Liver (tissue), 9 donors: ENCODE data around the gene RNFT1. TPM values are rescaled to one million over a fixed set of nuclear protein-coding genes. Genes with fewer than 3 reads are reported as not detected.
A peak's percentile ranks its signal among the peaks of the same experiment; 100 is the strongest.

Source experiments
- DNase-seq: peaks from one replicate; pipeline ENCODE4 v3.0.0-alpha.2; 2017; ENCODE audit warnings: low spot score
- H3K27ac ChIP-seq, 2 donors: one replicate each; pipeline ENCODE4 v1.7.0; 2013; ENCODE audit warnings: inconsistent platforms in 2 of 2, low read length in 2 of 2, control low read depth in 1 of 2, low read depth in 1 of 2, mild to moderate bottlenecking in 1 of 2
- H3K27me3 ChIP-seq, 4 donors: one replicate each; pipeline versions ENCODE4 v1.6.1 to v1.7.0; 2013; ENCODE audit warnings: low read length in 3 of 4, inconsistent platforms in 1 of 4, mild to moderate bottlenecking in 1 of 4, moderate library complexity in 1 of 4; ENCODE audit not compliant: control insufficient read depth in 4 of 4, insufficient read depth in 4 of 4
- H3K36me3 ChIP-seq, 4 donors: one replicate each; pipeline versions ENCODE4 v1.6.1 to v1.7.0; 2013; ENCODE audit warnings: low read length in 3 of 4, mild to moderate bottlenecking in 3 of 4, low read depth in 1 of 4, moderate library complexity in 1 of 4; ENCODE audit not compliant: control insufficient read depth in 4 of 4, insufficient read depth in 3 of 4
- H3K4me1 ChIP-seq, 4 donors: one replicate each; pipeline versions ENCODE4 v1.6.1 to v1.7.0; 2013; ENCODE audit warnings: low read length in 3 of 4, mild to moderate bottlenecking in 3 of 4, moderate library complexity in 1 of 4; ENCODE audit not compliant: control insufficient read depth in 4 of 4, insufficient read depth in 4 of 4
- H3K4me3 ChIP-seq, 3 donors: one replicate each; pipeline versions ENCODE4 v1.6.1 to v1.7.0; 2013; ENCODE audit warnings: low read length in 3 of 3, control low read depth in 1 of 3, low read depth in 1 of 3, mild to moderate bottlenecking in 1 of 3
- H3K9ac ChIP-seq, 2 donors: one replicate each; pipeline ENCODE4 v1.7.0; 2013; ENCODE audit warnings: low read length in 2 of 2, mild to moderate bottlenecking in 2 of 2, moderate library complexity in 2 of 2, control low read depth in 1 of 2, low read depth in 1 of 2
- H3K9me3 ChIP-seq, 4 donors: one replicate each; pipeline versions ENCODE4 v1.6.1 to v1.7.0; 2013; ENCODE audit warnings: low read length in 3 of 4; ENCODE audit not compliant: control insufficient read depth in 4 of 4
- ATF3 ChIP-seq: IDR thresholded peaks from 2 replicates; pipeline ENCODE4 v1.6.1; 2016; ENCODE audit warnings: antibody characterized with exemption
- CTCF ChIP-seq: fragments of 150-350 bp; IDR thresholded peaks from 2 replicates; pipeline ENCODE4 v1.5.1; 2017; ENCODE audit warnings: improper control_type of control experiment, low read depth, low read length; ENCODE audit not compliant: missing input control
- EGR1 ChIP-seq, 2 donors: IDR thresholded peaks; 2 replicates each; pipeline ENCODE4 v1.6.1; 2016 to 2018; ENCODE audit warnings: antibody characterized with exemption in 2 of 2, low read depth in 2 of 2
- FOXA1 ChIP-seq: IDR thresholded peaks from 2 replicates; pipeline ENCODE4 v1.6.1; 2016; ENCODE audit warnings: antibody characterized with exemption
- HNF4A ChIP-seq, 2 donors: conservative IDR thresholded peaks; 2 replicates each; pipeline ENCODE4 v1.6.1; 2016; ENCODE audit warnings: antibody characterized with exemption in 2 of 2, mild to moderate bottlenecking in 2 of 2
- MAX ChIP-seq: IDR thresholded peaks from 2 replicates; pipeline ENCODE4 v1.6.1; 2016; ENCODE audit warnings: antibody characterized with exemption
- NR2F2 ChIP-seq: IDR thresholded peaks from 2 replicates; pipeline ENCODE4 v1.6.1; 2016; ENCODE audit warnings: antibody characterized with exemption
- RAD21 ChIP-seq, 2 donors: IDR thresholded peaks; 2 replicates each; pipeline ENCODE4 v1.6.1; 2016; ENCODE audit warnings: antibody characterized with exemption in 2 of 2, mild to moderate bottlenecking in 2 of 2
- REST ChIP-seq: IDR thresholded peaks from 2 replicates; pipeline ENCODE4 v1.6.1; 2016; ENCODE audit warnings: antibody characterized with exemption, mild to moderate bottlenecking
- RXRA ChIP-seq, 2 donors: IDR thresholded peaks; 2 replicates each; pipeline ENCODE4 v1.6.1; 2017 to 2018; ENCODE audit warnings: antibody characterized with exemption in 2 of 2, mild to moderate bottlenecking in 1 of 2
- TAF1 ChIP-seq: conservative IDR thresholded peaks from 2 replicates; pipeline ENCODE4 v1.6.1; 2016; ENCODE audit warnings: antibody characterized with exemption, mild to moderate bottlenecking
- YY1 ChIP-seq: IDR thresholded peaks from 2 replicates; pipeline ENCODE4 v1.6.1; 2016; ENCODE audit warnings: antibody characterized with exemption, mild to moderate bottlenecking
- ZBTB33 ChIP-seq: IDR thresholded peaks from 2 replicates; pipeline ENCODE4 v1.6.1; 2016; ENCODE audit warnings: antibody characterized with exemption
- WGBS: extraction: QIAGEN DNeasy Blood & Tissue Kit; methylation state at CpG from one replicate; pipeline ENCODE4 v1.1.7; 2013; 5-methylcytosine and 5-hydroxymethylcytosine counted together
- polyA plus RNA-seq, 2 donors: library from polyadenylated mRNA; stranded (reverse) in 1 of 2; unstranded in 1 of 2; fragments of 200-250 nt in 1 of 2; fragments of >200 nt in 1 of 2; fragmentation: Nextera tagmentation in 1 of 2; extraction: Ambion mirVana in 1 of 2; gene quantifications; one replicate each; pipeline versions ENCODE4 v1.2.1 to v1.2.3, GENCODE V29; 2013 to 2015
- total RNA-seq, 2 donors: library from RNA; depleted of rRNA; stranded (reverse); fragments of >200 nt; gene quantifications; one replicate each; pipeline ENCODE4 v1.2.3, GENCODE V29; 2014
- donor health status: healthy.
- donor health status: healthy.
- donor health status: healthy.
- donor health status: healthy.
- donor health status: healthy.

RNFT1 gene
- total and polyA plus RNA-seq, 4 donors = 17.3 to 33.5 (median 20.3) TPM

- H3K4me3 ChIP-seq = peak overlapping the region; percentile 82 to 95 (median 90)
- peaks cover 0 to 6% (median 2%) of the 10 kb centered on the region in 4 donors for H3K36me3 ChIP-seq
- no peaks in the 10 kb centered on the region for H3K9me3 ChIP-seq
- H3K27me3 ChIP-seq = no peaks in the 10 kb centered on the region
- peak overlapping the region; percentile 79 to 95 for H3K9ac ChIP-seq
- DNase-seq = peak; percentile 56
- 2% methylated on average over 21 of the region's 21 CpGs for whole genome bisulfite sequencing
- H3K4me1 ChIP-seq = peaks cover 2 to 15% (median 9%) of the 10 kb centered on the region in 4 donors
- peak overlapping the region; percentile 97 to 99 for H3K27ac ChIP-seq
- TF ChIP-seq MAX (peak; percentile 31), TAF1 (peak; percentile 86), ZBTB33 (no peak), RAD21 (IDR thresholded peaks at IDR 0.05) (peak in 1 of 2 donors; percentile 12), REST (peak; percentile 75), CTCF (no peak)
Measured at GRCh38 chr17:59963738-59964481, 630 bp downstream of the RNFT1 start.

GRCh38 chr17:59962739-59963318, 1.7 kb downstream of the RNFT1 start:
- Histone ChIP-seq H3K4me3 (no peak overlapping the region), H3K9ac (peak overlapping the region in 1 of 2 donors; percentile 95), H3K27ac (no peak overlapping the region), H3K9me3 (no peaks in the 10 kb centered on the region), H3K4me1 (peaks cover 2 to 15% (median 9%) of the 10 kb centered on the region in 4 donors), H3K27me3 (no peaks in the 10 kb centered on the region), H3K36me3 (peaks cover 0 to 7% (median 3%) of the 10 kb centered on the region in 4 donors)
- whole genome bisulfite sequencing = 90% methylated on average over 6 of the region's 6 CpGs
- TF ChIP-seq TAF1 = no peak
- TF ChIP-seq EGR1 (IDR thresholded peaks at IDR 0.05; ENCODE audit: low read depth in 2 of 2) = no peak
- no peak for TF ChIP-seq RXRA (IDR thresholded peaks at IDR 0.05)
- TF ChIP-seq ZBTB33 = no peak
- no peak for TF ChIP-seq FOXA1
- TF ChIP-seq YY1 = no peak
- TF ChIP-seq ATF3 = no peak
- TF ChIP-seq HNF4A (conservative IDR thresholded peaks at IDR 0.05) = no peak
- no peak for TF ChIP-seq NR2F2
- TF ChIP-seq REST = no peak
- no peak for DNase-seq
